C4-2B (cell line): Measurements from ENCODE around the gene RGPD4.

Experiments
- CTCF ChIP-seq: fragments of 450-650 bp; conservative IDR thresholded peaks from 2 replicates; pipeline ENCODE4 v1.5.1; 2017; ENCODE audit warnings: mild to moderate bottlenecking
- ZFX ChIP-seq: fragments of 450-650 bp; IDR thresholded peaks from 2 replicates; pipeline ENCODE4 v1.6.1; 2017

DNA sequence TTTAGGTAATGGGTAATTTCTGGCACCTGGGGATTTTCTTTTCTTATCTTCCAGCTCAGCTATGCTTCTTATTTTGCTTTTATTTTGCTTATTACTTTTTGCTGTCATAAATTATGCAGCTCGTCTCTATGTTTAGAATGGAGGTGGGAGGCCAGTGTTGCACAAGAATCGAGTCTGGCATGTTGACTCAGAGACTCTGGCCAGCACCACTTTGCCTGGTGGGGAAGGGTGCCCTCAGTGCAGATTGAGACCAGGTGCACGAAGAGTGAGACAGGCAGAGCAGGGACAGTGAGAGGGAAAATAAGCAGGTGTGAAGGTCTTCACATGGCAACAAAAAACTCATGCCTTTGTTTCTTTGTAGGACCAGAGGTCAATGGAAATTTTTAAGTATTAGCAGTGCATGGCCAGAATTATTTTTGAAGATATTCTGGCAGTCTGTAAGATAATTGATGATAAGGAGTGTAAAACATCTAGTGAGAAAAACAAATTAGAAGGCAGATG, 100.4 kb downstream of the RGPD4 start:
- no peak for TF ChIP-seq CTCF
- no peak for TF ChIP-seq ZFX
